Measurements from ENCODE around the gene CYP11A1. TPM values are rescaled to one million over a fixed set of nuclear protein-coding genes. Genes with fewer than 3 reads are reported as not detected.

CYP11A1 gene
- total and polyA plus RNA-seq, 2 experiments from 2014 or later, result 5.4 to 13.0 TPM

- peaks cover 11% of the 10 kb centered on the region for H3K4me1 ChIP-seq (ENCODE audit: low read depth)
- peaks cover 19% of the 10 kb centered on the region for H3K27me3 ChIP-seq
- TF ChIP-seq, protein P1, sequence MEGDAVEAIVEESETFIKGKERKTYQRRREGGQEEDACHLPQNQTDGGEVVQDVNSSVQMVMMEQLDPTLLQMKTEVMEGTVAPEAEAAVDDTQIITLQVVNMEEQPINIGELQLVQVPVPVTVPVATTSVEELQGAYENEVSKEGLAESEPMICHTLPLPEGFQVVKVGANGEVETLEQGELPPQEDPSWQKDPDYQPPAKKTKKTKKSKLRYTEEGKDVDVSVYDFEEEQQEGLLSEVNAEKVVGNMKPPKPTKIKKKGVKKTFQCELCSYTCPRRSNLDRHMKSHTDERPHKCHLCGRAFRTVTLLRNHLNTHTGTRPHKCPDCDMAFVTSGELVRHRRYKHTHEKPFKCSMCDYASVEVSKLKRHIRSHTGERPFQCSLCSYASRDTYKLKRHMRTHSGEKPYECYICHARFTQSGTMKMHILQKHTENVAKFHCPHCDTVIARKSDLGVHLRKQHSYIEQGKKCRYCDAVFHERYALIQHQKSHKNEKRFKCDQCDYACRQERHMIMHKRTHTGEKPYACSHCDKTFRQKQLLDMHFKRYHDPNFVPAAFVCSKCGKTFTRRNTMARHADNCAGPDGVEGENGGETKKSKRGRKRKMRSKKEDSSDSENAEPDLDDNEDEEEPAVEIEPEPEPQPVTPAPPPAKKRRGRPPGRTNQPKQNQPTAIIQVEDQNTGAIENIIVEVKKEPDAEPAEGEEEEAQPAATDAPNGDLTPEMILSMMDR (IDR thresholded peaks at IDR 0.05; ENCODE audit: low read depth, low read length), result no peak
- no peak for DNase-seq (ENCODE audit: low read depth in 1 of 2, low spot score in 1 of 2)
- no peak overlapping the region for H3K4me3 ChIP-seq
- H3K27ac ChIP-seq, result no peak overlapping the region
- H3K9me3 ChIP-seq (ENCODE audit: low read depth), result no peaks in the 10 kb centered on the region
- no peaks in the 10 kb centered on the region for H3K36me3 ChIP-seq
Observed at GRCh38 chr15:74304431-74304830, 63.0 kb downstream of the CYP11A1 start.

DNA sequence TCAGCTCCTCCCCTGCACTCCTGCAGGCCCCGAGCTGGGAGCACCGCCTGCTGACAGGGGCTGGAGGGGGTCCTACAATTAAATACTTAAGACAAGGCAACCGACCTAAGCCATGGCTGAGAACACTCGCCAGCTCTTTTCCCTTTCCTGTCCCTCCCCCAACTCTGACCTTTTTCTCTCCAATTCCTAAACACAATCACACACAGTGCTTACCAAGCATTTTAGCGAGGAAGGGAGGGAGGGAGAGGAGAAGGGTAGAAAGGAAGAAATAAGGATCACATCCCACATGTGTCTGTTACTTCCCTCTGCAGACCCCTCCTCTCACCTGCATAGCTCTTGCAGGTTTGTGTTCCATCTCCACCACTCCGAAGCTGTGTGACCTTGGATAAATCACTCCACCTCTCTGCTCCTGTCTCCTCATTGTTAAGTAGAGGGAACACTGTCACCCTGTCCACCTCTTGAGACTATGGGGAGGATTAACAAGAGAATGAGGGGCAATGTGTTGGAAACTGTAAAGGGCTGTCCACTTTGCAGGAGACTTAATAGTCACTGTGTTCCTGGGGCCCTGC is 63.6 kb downstream of the CYP11A1 start:
- H3K4me1 ChIP-seq (ENCODE audit: low read depth), result peaks cover 11% of the 10 kb centered on the region

DNA sequence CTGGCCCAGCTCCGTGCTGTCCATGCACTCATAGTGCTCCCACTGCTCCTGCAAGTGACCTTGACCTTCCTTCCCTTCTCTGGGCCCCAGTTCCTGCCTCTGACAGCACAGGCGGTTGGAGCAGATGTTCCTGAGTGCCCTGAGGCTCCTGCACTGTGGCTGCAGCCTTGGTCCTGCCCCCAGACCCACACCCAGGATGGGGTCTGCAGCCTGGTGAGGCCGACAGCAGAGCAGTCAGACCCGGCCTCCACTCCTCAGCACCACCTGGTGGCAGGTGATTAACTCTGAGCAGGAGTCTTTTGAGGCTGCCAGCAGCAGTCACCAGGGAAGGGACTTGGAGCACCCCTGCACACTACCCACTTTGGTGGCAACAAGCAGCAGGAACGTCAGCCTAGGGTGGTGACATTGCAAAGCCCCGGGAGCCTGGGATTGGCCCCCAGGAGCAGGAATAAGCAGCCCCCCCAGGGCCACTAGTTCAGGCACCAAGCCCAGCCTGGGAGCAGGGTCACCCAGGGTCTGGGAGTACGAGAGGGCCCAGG is 64.6 kb downstream of the CYP11A1 start:
- TF ChIP-seq, protein P1 (IDR thresholded peaks at IDR 0.05; ENCODE audit: low read depth, low read length), result peak; percentile 70
- peak; percentile 50 to 71 for DNase-seq (ENCODE audit: low read depth in 1 of 2, low spot score in 1 of 2)
- peaks cover 19% of the 10 kb centered on the region for H3K27me3 ChIP-seq
- no peaks in the 10 kb centered on the region for H3K36me3 ChIP-seq
- H3K4me1 ChIP-seq (ENCODE audit: low read depth), result peaks cover 4% of the 10 kb centered on the region
- no peak overlapping the region for H3K27ac ChIP-seq
- H3K4me3 ChIP-seq, result no peak overlapping the region
- H3K9me3 ChIP-seq (ENCODE audit: low read depth), result no peaks in the 10 kb centered on the region

More for the DNA sequence above, 63.6 kb downstream of the CYP11A1 start:
- Histone ChIP-seq H3K4me3 (no peak overlapping the region), H3K27me3 (peaks cover 19% of the 10 kb centered on the region), H3K36me3 (no peaks in the 10 kb centered on the region), H3K9me3 (ENCODE audit: low read depth) (no peaks in the 10 kb centered on the region), H3K27ac (no peak overlapping the region)
- no peak for DNase-seq (ENCODE audit: low read depth in 1 of 2, low spot score in 1 of 2)
- TF ChIP-seq, protein P1 (IDR thresholded peaks at IDR 0.05; ENCODE audit: low read depth, low read length), result no peak

- DNase-seq (ENCODE audit: low read depth in 1 of 2, low spot score in 1 of 2), result no peak
- TF ChIP-seq, protein P1 (IDR thresholded peaks at IDR 0.05; ENCODE audit: low read depth, low read length), result no peak
- Histone ChIP-seq H3K27me3 (peaks cover 19% of the 10 kb centered on the region), H3K4me1 (ENCODE audit: low read depth) (peaks cover 4% of the 10 kb centered on the region), H3K27ac (no peak overlapping the region), H3K36me3 (no peaks in the 10 kb centered on the region), H3K4me3 (no peak overlapping the region), H3K9me3 (ENCODE audit: low read depth) (no peaks in the 10 kb centered on the region)
Observed at GRCh38 chr15:74301583-74302361, 65.7 kb downstream of the CYP11A1 start.

GRCh38 chr15:74300057-74300795 is 67.2 kb downstream of the CYP11A1 start:
- H3K27ac ChIP-seq, result no peak overlapping the region
- H3K36me3 ChIP-seq, result no peaks in the 10 kb centered on the region
- H3K4me1 ChIP-seq (ENCODE audit: low read depth), result peaks cover 4% of the 10 kb centered on the region
- H3K27me3 ChIP-seq, result peaks cover 19% of the 10 kb centered on the region
- no peak for DNase-seq (ENCODE audit: low read depth in 1 of 2, low spot score in 1 of 2)
- TF ChIP-seq, protein P1 (IDR thresholded peaks at IDR 0.05; ENCODE audit: low read depth, low read length), result no peak
- H3K4me3 ChIP-seq, result no peak overlapping the region
- H3K9me3 ChIP-seq (ENCODE audit: low read depth), result no peaks in the 10 kb centered on the region
